GM12878 (cell line): ENCODE measurements around the gene TET3. TPM values are rescaled to one million over a fixed set of nuclear protein-coding genes. Genes with fewer than 3 reads are reported as not detected.

Experiments
- ATAC-seq: fragments of 200-7000 bp; cut with Tn5 transposase; 3 replicates; pipeline ENCODE4 v1.9.1; 2020; ENCODE audit warnings: mild to moderate bottlenecking, moderate library complexity
- BruUV-seq: library from RNA; stranded (reverse); fragments of 400-500 nt; replicated peaks from 2 replicates; lab custom pipeline; 2021; lab: Mats Ljungman, UMichigan
- CTCF ChIA-PET: fragments of 300-600 bp; sonication (Branson Sonifier 250); formaldehyde crosslinking; extraction: SDS; loops from one replicate; lab custom pipeline; 2021; ENCODE audit warnings: inconsistent platforms; lab: Yijun Ruan, JAX
- POLR2A ChIA-PET: fragments of 350-600 bp; formaldehyde crosslinking; extraction: SDS; loops from one replicate; lab custom pipeline; 2021; ENCODE audit warnings: inconsistent platforms; lab: Charles Lee
- RAD21 ChIA-PET: fragments of 300-600 bp; sonication (Branson Sonifier 250); formaldehyde crosslinking; loops from one replicate; lab custom pipeline; 2023; ENCODE audit warnings: antibody characterized with exemption; ENCODE audit not compliant: unreplicated experiment; lab: Charles Lee
- SMC1A ChIA-PET: fragments of 300-600 bp; sonication (Branson Sonifier 250); formaldehyde crosslinking; loops from one replicate; lab custom pipeline; 2023; ENCODE audit not compliant: unreplicated experiment, uncharacterized antibody; lab: Charles Lee
- DNase-seq: peaks from one replicate; pipeline ENCODE4 v3.0.0-alpha.2; 2011; ENCODE audit warnings: low read depth, low spot score
- FAIRE-seq: peaks from 3 replicates; lab custom pipeline; 2011; peaks lifted over from hg19 to GRCh38; lab: Jason Lieb, UNC
- H2AFZ ChIP-seq: 2 replicates; pipeline ENCODE4 v1.6.0; 2011; ENCODE audit warnings: low read depth, low read length, control low read depth; ENCODE audit not compliant: control insufficient read depth
- H3K27ac ChIP-seq: 2 replicates; pipeline ENCODE4 v1.5.1; 2011; ENCODE audit warnings: control low read depth; ENCODE audit not compliant: control insufficient read depth, insufficient read depth
- H3K27me3 ChIP-seq, 2 experiments: replicated peaks in 1 of 2; 2 replicates each; pipeline versions ENCODE4 v1.6.0 to v1.6.1; 2011; ENCODE audit warnings: low read length in 1 of 2; ENCODE audit not compliant: control insufficient read depth in 2 of 2, insufficient read depth in 2 of 2
- H3K36me3 ChIP-seq, 2 experiments: 2 replicates each; pipeline ENCODE4 v1.5.1; 2011; ENCODE audit warnings: low read length in 1 of 2; ENCODE audit not compliant: control insufficient read depth in 2 of 2, insufficient read depth in 2 of 2
- H3K4me1 ChIP-seq: 2 replicates; pipeline ENCODE4 v1.6.1; 2011; ENCODE audit warnings: mild to moderate bottlenecking, low read length, moderate library complexity, mixed read lengths; ENCODE audit not compliant: control insufficient read depth, insufficient read depth
- H3K4me2 ChIP-seq: 2 replicates; pipeline ENCODE4 v1.6.0; 2011; ENCODE audit warnings: control low read depth; ENCODE audit not compliant: control insufficient read depth, insufficient read depth
- H3K4me3 ChIP-seq: fragments of 200-600 bp; sonication (generic); 2 replicates; pipeline ENCODE4 v1.5.1; 2016
- H3K79me2 ChIP-seq: 2 replicates; pipeline ENCODE4 v1.6.0; 2011; ENCODE audit warnings: low read length; ENCODE audit not compliant: control insufficient read depth, insufficient read depth
- H3K9ac ChIP-seq: 2 replicates; pipeline ENCODE4 v1.8.0; 2011; ENCODE audit warnings: low read length, control low read depth, mixed read lengths; ENCODE audit not compliant: control insufficient read depth, insufficient read depth
- H3K9me3 ChIP-seq: replicated peaks from 3 replicates; pipeline ENCODE4 v1.5.1; 2011; ENCODE audit warnings: mild to moderate bottlenecking, low read length; ENCODE audit not compliant: control insufficient read depth, insufficient read depth
- H4K20me1 ChIP-seq: 2 replicates; pipeline ENCODE4 v1.6.0; 2011; ENCODE audit not compliant: control insufficient read depth, insufficient read depth
- CHD1 ChIP-seq: IDR thresholded peaks from 2 replicates; pipeline ENCODE4 v1.6.1; 2012; ENCODE audit warnings: low read depth, low read length, improper control_type of control experiment
- EGR1 ChIP-seq, 2 experiments: IDR thresholded peaks; 1 replicate in 1 of 2; 2 replicates in 1 of 2; pipeline ENCODE4 v1.6.1; 2011 to 2012; ENCODE audit warnings: low read depth in 2 of 2, low read length in 2 of 2, borderline replicate concordance in 1 of 2, mild to moderate bottlenecking in 1 of 2, moderate library complexity in 1 of 2
- FOXK2 ChIP-seq: fragments of 450-650 bp; IDR thresholded peaks from 2 replicates; pipeline ENCODE4 v1.6.1; 2017; ENCODE audit warnings: mild to moderate bottlenecking, moderate library complexity
- GABPA ChIP-seq: IDR thresholded peaks from 2 replicates; pipeline ENCODE4 v1.6.1; 2014; ENCODE audit warnings: antibody characterized with exemption, low read depth, mild to moderate bottlenecking, inconsistent platforms
- IKZF1 ChIP-seq: fragments of 450-650 bp; conservative IDR thresholded peaks from 2 replicates; pipeline ENCODE4 v1.6.1; 2017; ENCODE audit warnings: antibody characterized with exemption, mild to moderate bottlenecking
- JUND ChIP-seq: IDR thresholded peaks from 2 replicates; pipeline ENCODE4 v1.6.1; 2012; ENCODE audit warnings: low read depth, mild to moderate bottlenecking, low read length, improper control_type of control experiment, moderate library complexity
- MEF2A ChIP-seq: IDR thresholded peaks from 2 replicates; pipeline ENCODE4 v1.6.1; 2011; ENCODE audit warnings: low read depth, mild to moderate bottlenecking, low read length, moderate library complexity; ENCODE audit not compliant: insufficient read depth
- MYC ChIP-seq: IDR thresholded peaks from 2 replicates; pipeline ENCODE4 v1.6.1; 2011; ENCODE audit warnings: mild to moderate bottlenecking, low read length, moderate library complexity, inconsistent platforms; ENCODE audit not compliant: insufficient read depth, insufficient replicate concordance, insufficient read length, severe bottlenecking
- NBN ChIP-seq: fragments of 450-650 bp; IDR thresholded peaks from 2 replicates; pipeline ENCODE4 v1.6.1; 2016
- POLR2AphosphoS5 ChIP-seq: IDR thresholded peaks from 2 replicates; pipeline ENCODE4 v1.6.1; 2011; ENCODE audit warnings: mild to moderate bottlenecking, low read length, inconsistent platforms
- SIX5 ChIP-seq: IDR thresholded peaks from 2 replicates; pipeline ENCODE4 v1.6.1; 2011; ENCODE audit warnings: mild to moderate bottlenecking, low read depth, low read length, moderate library complexity; ENCODE audit not compliant: severe bottlenecking
- YBX1 ChIP-seq: fragments of 450-650 bp; IDR thresholded peaks from 2 replicates; pipeline ENCODE4 v1.6.1; 2016; ENCODE audit warnings: antibody characterized with exemption
- ZNF24 ChIP-seq: fragments of 450-650 bp; IDR thresholded peaks from 2 replicates; pipeline ENCODE4 v1.6.1; 2017; ENCODE audit warnings: antibody characterized with exemption, mild to moderate bottlenecking
- ZZZ3 ChIP-seq: IDR thresholded peaks from 2 replicates; pipeline ENCODE4 v1.6.1; 2011; ENCODE audit warnings: low read depth; ENCODE audit not compliant: control insufficient read depth, insufficient read length
- WGBS: methylation state at CpG from one replicate; pipeline ENCODE4 v1.1.6; 2016; ENCODE audit warnings: low lambda C conversion rate; ENCODE audit not compliant: insufficient replicate concordance, insufficient coverage; ENCODE audit errors: missing lambda C conversion rate; 5-methylcytosine and 5-hydroxymethylcytosine counted together
- in situ Hi-C: fragments of 300-500 bp; cut with MboI; formaldehyde crosslinking; loops from 9 replicates; pipeline ENCODE4 v1.14.3; 2018; ENCODE audit warnings: mixed read lengths
- intact Hi-C: fragments of 100-400 bp; cut with micrococcal nuclease; formaldehyde crosslinking; loops from one replicate; pipeline ENCODE4 v1.14.2; 2022; ENCODE audit not compliant: unreplicated experiment
- polyA plus RNA-seq, 11 experiments: library from polyadenylated mRNA; depleted of rRNA in 4 of 11; unstranded in 6 of 11; stranded (reverse) in 5 of 11; fragments of >200 nt; fragmentation: Nextera tagmentation in 4 of 11; fragmentation: Illumina TruSeq in 1 of 11; extraction: Ambion mirVana in 4 of 11; extraction: Trizol in 1 of 11; gene quantifications; 1 replicate in 1 of 11; 2 replicates in 10 of 11; pipeline versions ENCODE4 v1.2.1 to v1.2.3, GENCODE V29; 2011 to 2016; ENCODE audit warnings: inconsistent platforms in 2 of 11, missing spikeins in 2 of 11, low read depth in 1 of 11
- total RNA-seq, 4 experiments: library from RNA; depleted of rRNA in 3 of 4; stranded (reverse); fragments of >200 nt in 3 of 4; fragmentation: Illumina TruSeq in 1 of 4; extraction: Trizol in 1 of 4; gene quantifications; 2 replicates each; pipeline versions ENCODE4 v1.2.1 to v1.2.3, GENCODE V29; 2013 to 2021
- TF ChIP-seq, protein P1 (sequence below): fragments of 450-650 bp; IDR thresholded peaks from 2 replicates; pipeline ENCODE4 v1.6.1; 2018; ENCODE audit warnings: borderline replicate concordance, mild to moderate bottlenecking; ENCODE audit not compliant: partially characterized antibody
- TF ChIP-seq, protein P2 (sequence below): fragments of 450-650 bp; IDR thresholded peaks from 2 replicates; pipeline ENCODE4 v1.6.1; 2017; ENCODE audit warnings: mild to moderate bottlenecking, moderate library complexity
- TF ChIP-seq, protein P3 (sequence below): fragments of 450-650 bp; IDR thresholded peaks from 2 replicates; pipeline ENCODE4 v1.6.1; 2016; ENCODE audit warnings: mild to moderate bottlenecking

Gene TET3
- total and polyA plus RNA-seq, 10 of the 15 experiments (the other 5 are each of a cell fraction or from before 2014, with no cell fraction given) = 0.77 to 25.9 (median 8.5) TPM

DNA sequence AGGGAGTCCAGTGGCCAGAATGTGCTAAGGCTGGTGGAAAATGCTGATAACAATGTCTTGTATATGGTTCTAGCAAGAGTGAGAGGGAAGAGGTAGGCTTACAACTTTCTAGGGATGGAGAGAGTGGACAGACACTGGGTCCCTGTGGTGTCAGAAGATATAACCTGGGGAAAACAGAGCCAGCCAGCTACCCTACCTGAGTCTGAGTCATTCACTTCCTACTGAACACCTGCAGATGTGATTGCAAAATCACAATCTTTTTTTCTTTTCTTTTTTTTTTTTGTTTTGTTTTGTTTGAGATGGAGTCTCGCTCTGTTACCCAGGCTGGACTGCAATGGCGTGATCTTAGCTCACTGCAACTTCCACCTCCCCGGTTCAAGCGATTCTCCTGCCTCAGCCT is 7.3 kb downstream of the TET3 start:
- Histone ChIP-seq H3K4me3 (peak overlapping the region; percentile 21; the same call in 1 of the 2 replicates), H3K9ac (no peak overlapping the region), H3K9me3 (peaks cover 8% of the 10 kb centered on the region; the same call in 2 of the 3 replicates), H3K27ac (no peak overlapping the region), H3K79me2 (peaks cover 97% of the 10 kb centered on the region), H3K4me2 (peak overlapping the region; percentile 31; the same call in 1 of the 2 replicates), H3K36me3 (peaks cover 2 to 47% of the 10 kb centered on the region in 2 experiments), H2AFZ (no peak overlapping the region), H3K27me3 (no peaks in the 10 kb centered on the region), H3K4me1 (peaks cover 24% of the 10 kb centered on the region), H4K20me1 (peaks cover 31% of the 10 kb centered on the region)
- ATAC-seq (no peak), DNase-seq (no peak), FAIRE-seq (no peak)
- ChIA-PET RAD21 (interaction anchor here (1.3 kb wide), 1 partner anchor 84 kb away, joined by 4 read pairs; no protein-coding TSS in a partner anchor), POLR2A (interaction anchor here (0.6 to 1.3 kb wide), 4 partner anchors 9 to 968 kb away, joined by 3 to 5 read pairs (median 4); no protein-coding TSS in a partner anchor), CTCF (interaction anchor here (0.6 kb wide), 1 partner anchor 28 kb away, joined by 3 read pairs; no protein-coding TSS in a partner anchor), SMC1A (interaction anchor here (0.6 to 2.2 kb wide), 6 partner anchors 10 to 191 kb away, joined by 3 to 10 read pairs (median 4); no protein-coding TSS in a partner anchor)
- in situ Hi-C loops = no loop called here
- BruUV-seq = no TSS peak
- intact Hi-C loops = no loop called here
- WGBS = 91% methylated on average over 4 of the region's 4 CpGs
- no peak for TF ChIP-seq SIX5
- no peak for TF ChIP-seq YBX1
- TF ChIP-seq FOXK2 = no peak
- no peak for TF ChIP-seq ZZZ3
- TF ChIP-seq, protein P1, sequence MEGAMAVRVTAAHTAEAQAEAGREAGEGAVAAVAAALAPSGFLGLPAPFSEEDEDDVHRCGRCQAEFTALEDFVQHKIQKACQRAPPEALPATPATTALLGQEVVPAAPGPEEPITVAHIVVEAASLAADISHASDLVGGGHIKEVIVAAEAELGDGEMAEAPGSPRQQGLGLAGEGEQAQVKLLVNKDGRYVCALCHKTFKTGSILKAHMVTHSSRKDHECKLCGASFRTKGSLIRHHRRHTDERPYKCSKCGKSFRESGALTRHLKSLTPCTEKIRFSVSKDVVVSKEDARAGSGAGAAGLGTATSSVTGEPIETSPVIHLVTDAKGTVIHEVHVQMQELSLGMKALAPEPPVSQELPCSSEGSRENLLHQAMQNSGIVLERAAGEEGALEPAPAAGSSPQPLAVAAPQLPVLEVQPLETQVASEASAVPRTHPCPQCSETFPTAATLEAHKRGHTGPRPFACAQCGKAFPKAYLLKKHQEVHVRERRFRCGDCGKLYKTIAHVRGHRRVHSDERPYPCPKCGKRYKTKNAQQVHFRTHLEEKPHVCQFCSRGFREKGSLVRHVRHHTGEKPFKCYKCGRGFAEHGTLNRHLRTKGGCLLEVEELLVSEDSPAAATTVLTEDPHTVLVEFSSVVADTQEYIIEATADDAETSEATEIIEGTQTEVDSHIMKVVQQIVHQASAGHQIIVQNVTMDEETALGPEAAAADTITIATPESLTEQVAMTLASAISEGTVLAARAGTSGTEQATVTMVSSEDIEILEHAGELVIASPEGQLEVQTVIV = no peak
- no peak for TF ChIP-seq MYC
- TF ChIP-seq ZNF24 = no peak
- TF ChIP-seq IKZF1 = no peak
- TF ChIP-seq CHD1 = no peak
- no peak for TF ChIP-seq MEF2A
- TF ChIP-seq JUND = no peak
- TF ChIP-seq POLR2AphosphoS5 = no peak
- TF ChIP-seq, protein P2, sequence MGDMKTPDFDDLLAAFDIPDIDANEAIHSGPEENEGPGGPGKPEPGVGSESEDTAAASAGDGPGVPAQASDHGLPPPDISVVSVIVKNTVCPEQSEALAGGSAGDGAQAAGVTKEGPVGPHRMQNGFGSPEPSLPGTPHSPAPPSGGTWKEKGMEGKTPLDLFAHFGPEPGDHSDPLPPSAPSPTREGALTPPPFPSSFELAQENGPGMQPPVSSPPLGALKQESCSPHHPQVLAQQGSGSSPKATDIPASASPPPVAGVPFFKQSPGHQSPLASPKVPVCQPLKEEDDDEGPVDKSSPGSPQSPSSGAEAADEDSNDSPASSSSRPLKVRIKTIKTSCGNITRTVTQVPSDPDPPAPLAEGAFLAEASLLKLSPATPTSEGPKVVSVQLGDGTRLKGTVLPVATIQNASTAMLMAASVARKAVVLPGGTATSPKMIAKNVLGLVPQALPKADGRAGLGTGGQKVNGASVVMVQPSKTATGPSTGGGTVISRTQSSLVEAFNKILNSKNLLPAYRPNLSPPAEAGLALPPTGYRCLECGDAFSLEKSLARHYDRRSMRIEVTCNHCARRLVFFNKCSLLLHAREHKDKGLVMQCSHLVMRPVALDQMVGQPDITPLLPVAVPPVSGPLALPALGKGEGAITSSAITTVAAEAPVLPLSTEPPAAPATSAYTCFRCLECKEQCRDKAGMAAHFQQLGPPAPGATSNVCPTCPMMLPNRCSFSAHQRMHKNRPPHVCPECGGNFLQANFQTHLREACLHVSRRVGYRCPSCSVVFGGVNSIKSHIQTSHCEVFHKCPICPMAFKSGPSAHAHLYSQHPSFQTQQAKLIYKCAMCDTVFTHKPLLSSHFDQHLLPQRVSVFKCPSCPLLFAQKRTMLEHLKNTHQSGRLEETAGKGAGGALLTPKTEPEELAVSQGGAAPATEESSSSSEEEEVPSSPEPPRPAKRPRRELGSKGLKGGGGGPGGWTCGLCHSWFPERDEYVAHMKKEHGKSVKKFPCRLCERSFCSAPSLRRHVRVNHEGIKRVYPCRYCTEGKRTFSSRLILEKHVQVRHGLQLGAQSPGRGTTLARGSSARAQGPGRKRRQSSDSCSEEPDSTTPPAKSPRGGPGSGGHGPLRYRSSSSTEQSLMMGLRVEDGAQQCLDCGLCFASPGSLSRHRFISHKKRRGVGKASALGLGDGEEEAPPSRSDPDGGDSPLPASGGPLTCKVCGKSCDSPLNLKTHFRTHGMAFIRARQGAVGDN = no peak
- TF ChIP-seq EGR1 (IDR thresholded peaks at IDR 0.05; ENCODE audit: borderline replicate concordance in 1 of 2, low read depth in 2 of 2, low read length in 2 of 2) = no peak
- TF ChIP-seq, protein P3, sequence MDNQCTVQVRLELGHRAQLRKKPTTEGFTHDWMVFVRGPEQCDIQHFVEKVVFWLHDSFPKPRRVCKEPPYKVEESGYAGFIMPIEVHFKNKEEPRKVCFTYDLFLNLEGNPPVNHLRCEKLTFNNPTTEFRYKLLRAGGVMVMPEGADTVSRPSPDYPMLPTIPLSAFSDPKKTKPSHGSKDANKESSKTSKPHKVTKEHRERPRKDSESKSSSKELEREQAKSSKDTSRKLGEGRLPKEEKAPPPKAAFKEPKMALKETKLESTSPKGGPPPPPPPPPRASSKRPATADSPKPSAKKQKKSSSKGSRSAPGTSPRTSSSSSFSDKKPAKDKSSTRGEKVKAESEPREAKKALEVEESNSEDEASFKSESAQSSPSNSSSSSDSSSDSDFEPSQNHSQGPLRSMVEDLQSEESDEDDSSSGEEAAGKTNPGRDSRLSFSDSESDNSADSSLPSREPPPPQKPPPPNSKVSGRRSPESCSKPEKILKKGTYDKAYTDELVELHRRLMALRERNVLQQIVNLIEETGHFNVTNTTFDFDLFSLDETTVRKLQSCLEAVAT = peak; percentile 53; the same call in 1 of the 2 replicates
- TF ChIP-seq GABPA = no peak
- peak; percentile 48; the same call in 1 of the 2 replicates for TF ChIP-seq NBN
